ENCODE measurements around the gene C16orf87.

Gene C16orf87

GRCh38 chr16:46848768-46849764 is 18.1 kb upstream of the C16orf87 start:
- no peak overlapping the region for H3K9ac ChIP-seq (ENCODE audit: low read length)
- no peak overlapping the region for H2AK5ac ChIP-seq (ENCODE audit: low read length)
- H4K91ac ChIP-seq (ENCODE audit: low read depth, low read length), result no peak overlapping the region
- H3K4me1 ChIP-seq (ENCODE audit: control insufficient read depth in 1 of 2, insufficient read depth in 2 of 2, low read length in 2 of 2), result peaks cover 15 to 19% of the 10 kb centered on the region in 2 experiments
- peaks cover 22% of the 10 kb centered on the region for H3K79me1 ChIP-seq (ENCODE audit: low read length)
- no peak for DNase-seq
- H2AFZ ChIP-seq (ENCODE audit: insufficient read depth, low read length, poor library complexity), result no peak overlapping the region
- H2BK5ac ChIP-seq (ENCODE audit: low read depth, low read length, poor library complexity), result no peak overlapping the region
- no peak overlapping the region for H2BK120ac ChIP-seq (ENCODE audit: insufficient read depth, low read length, poor library complexity)
- H3K14ac ChIP-seq (ENCODE audit: low read length), result no peak overlapping the region
- no peaks in the 10 kb centered on the region for H3K27me3 ChIP-seq (ENCODE audit: insufficient read depth, low read length)
- H3K4me2 ChIP-seq (ENCODE audit: low read length), result no peak overlapping the region
- peaks cover 2% of the 10 kb centered on the region for H3K9me3 ChIP-seq (ENCODE audit: insufficient read depth, low read depth, low read length)
- H3K36me3 ChIP-seq (ENCODE audit: control insufficient read depth in 1 of 2, insufficient read depth in 2 of 2, low read length in 2 of 2), result no peaks in the 10 kb centered on the region
- no peak overlapping the region for H3K4ac ChIP-seq (ENCODE audit: low read depth, low read length)
- H3K23ac ChIP-seq (ENCODE audit: low read length), result no peak overlapping the region
- no CpG with 5 or more reads among the region's 5 CpGs for WGBS (ENCODE audit: extremely low coverage, insufficient coverage, insufficient read length)
- H4K8ac ChIP-seq (ENCODE audit: low read depth, low read length), result no peak overlapping the region
- H3K4me3 ChIP-seq (ENCODE audit: low read depth, low read length), result no peak overlapping the region
- H3K79me2 ChIP-seq (ENCODE audit: control insufficient read depth, insufficient read depth, low read length, poor library complexity), result peaks cover 6% of the 10 kb centered on the region
- no peak overlapping the region for H3K18ac ChIP-seq (ENCODE audit: low read length)
- no peak overlapping the region for H3K27ac ChIP-seq (ENCODE audit: low read depth, low read length)
- H2BK12ac ChIP-seq (ENCODE audit: low read length), result no peak overlapping the region
- no peak overlapping the region for H4K12ac ChIP-seq (ENCODE audit: low read depth, low read length)

- Histone ChIP-seq H3K18ac (ENCODE audit: low read length) (no peak overlapping the region), H2BK12ac (ENCODE audit: low read length) (peak overlapping the region; percentile 68), H3K36me3 (ENCODE audit: control insufficient read depth in 1 of 2, insufficient read depth in 2 of 2, low read length in 2 of 2) (no peaks in the 10 kb centered on the region), H3K79me2 (ENCODE audit: control insufficient read depth, insufficient read depth, low read length, poor library complexity) (no peaks in the 10 kb centered on the region), H2BK120ac (ENCODE audit: insufficient read depth, low read length, poor library complexity) (no peak overlapping the region), H4K8ac (ENCODE audit: low read depth, low read length) (no peak overlapping the region), H3K9me3 (ENCODE audit: insufficient read depth, low read depth, low read length) (peaks cover 4% of the 10 kb centered on the region), H4K12ac (ENCODE audit: low read depth, low read length) (no peak overlapping the region), H3K23ac (ENCODE audit: low read length) (no peak overlapping the region), H3K4me1 (ENCODE audit: control insufficient read depth in 1 of 2, insufficient read depth in 2 of 2, low read length in 2 of 2) (peaks cover 6 to 7% of the 10 kb centered on the region in 2 experiments), H3K9ac (ENCODE audit: low read length) (no peak overlapping the region), H2AFZ (ENCODE audit: insufficient read depth, low read length, poor library complexity) (no peak overlapping the region), H2AK5ac (ENCODE audit: low read length) (peak overlapping the region; percentile 81), H4K91ac (ENCODE audit: low read depth, low read length) (peak overlapping the region; percentile 11), H3K4me2 (ENCODE audit: low read length) (no peak overlapping the region), H2BK5ac (ENCODE audit: low read depth, low read length, poor library complexity) (no peak overlapping the region), H3K27me3 (ENCODE audit: insufficient read depth, low read length) (no peaks in the 10 kb centered on the region), H3K27ac (ENCODE audit: low read depth, low read length) (no peak overlapping the region), H3K4me3 (ENCODE audit: low read depth, low read length) (no peak overlapping the region), H3K79me1 (ENCODE audit: low read length) (peaks cover 8% of the 10 kb centered on the region), H3K4ac (ENCODE audit: low read depth, low read length) (no peak overlapping the region), H3K14ac (ENCODE audit: low read length) (no peak overlapping the region)
- DNase-seq, result no peak
- no CpG with 5 or more reads among the region's 5 CpGs for WGBS (ENCODE audit: extremely low coverage, insufficient coverage, insufficient read length)
These were observed 15.0 kb upstream of the C16orf87 start for GRCh38 chr16:46845952-46846351.

DNA sequence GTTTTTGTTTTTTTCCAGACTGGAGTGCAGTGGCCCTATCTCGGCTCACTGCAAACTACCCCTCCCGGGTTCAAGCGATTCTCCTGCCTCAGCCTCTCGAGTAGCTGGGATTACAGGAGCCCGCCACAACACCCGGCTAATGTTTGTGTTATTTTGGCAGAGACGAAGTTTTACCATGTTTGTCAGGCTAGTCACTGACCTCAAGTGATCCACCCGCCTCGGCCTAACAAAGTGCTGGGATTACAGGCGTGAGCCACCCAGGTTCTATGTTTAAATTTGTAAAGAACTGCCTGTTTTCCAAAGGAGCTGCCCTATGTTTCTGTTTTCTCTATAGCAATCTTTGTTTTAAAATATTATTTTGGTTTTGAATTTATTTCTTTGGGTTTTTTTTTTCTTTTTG is 13.8 kb upstream of the C16orf87 start:
- Histone ChIP-seq H4K8ac (ENCODE audit: low read depth, low read length) (no peak overlapping the region), H4K91ac (ENCODE audit: low read depth, low read length) (no peak overlapping the region), H3K18ac (ENCODE audit: low read length) (no peak overlapping the region), H2AFZ (ENCODE audit: insufficient read depth, low read length, poor library complexity) (no peak overlapping the region), H2BK12ac (ENCODE audit: low read length) (no peak overlapping the region), H2BK120ac (ENCODE audit: insufficient read depth, low read length, poor library complexity) (no peak overlapping the region), H4K12ac (ENCODE audit: low read depth, low read length) (no peak overlapping the region), H3K23ac (ENCODE audit: low read length) (no peak overlapping the region), H3K9me3 (ENCODE audit: insufficient read depth, low read depth, low read length) (peaks cover 4% of the 10 kb centered on the region), H3K79me2 (ENCODE audit: control insufficient read depth, insufficient read depth, low read length, poor library complexity) (no peaks in the 10 kb centered on the region), H3K4ac (ENCODE audit: low read depth, low read length) (no peak overlapping the region), H3K9ac (ENCODE audit: low read length) (no peak overlapping the region), H3K14ac (ENCODE audit: low read length) (no peak overlapping the region), H2AK5ac (ENCODE audit: low read length) (no peak overlapping the region), H3K4me3 (ENCODE audit: low read depth, low read length) (no peak overlapping the region), H2BK5ac (ENCODE audit: low read depth, low read length, poor library complexity) (no peak overlapping the region), H3K4me2 (ENCODE audit: low read length) (no peak overlapping the region), H3K4me1 (ENCODE audit: control insufficient read depth in 1 of 2, insufficient read depth in 2 of 2, low read length in 2 of 2) (no peaks in the 10 kb centered on the region), H3K27me3 (ENCODE audit: insufficient read depth, low read length) (no peaks in the 10 kb centered on the region), H3K27ac (ENCODE audit: low read depth, low read length) (no peak overlapping the region), H3K79me1 (ENCODE audit: low read length) (peaks cover 2% of the 10 kb centered on the region), H3K36me3 (ENCODE audit: control insufficient read depth in 1 of 2, insufficient read depth in 2 of 2, low read length in 2 of 2) (no peaks in the 10 kb centered on the region)
- no CpG with 5 or more reads among the region's 10 CpGs for WGBS (ENCODE audit: extremely low coverage, insufficient coverage, insufficient read length)
- no peak for DNase-seq

GRCh38 chr16:46843898-46844642 is 13.1 kb upstream of the C16orf87 start:
- H3K79me2 ChIP-seq (ENCODE audit: control insufficient read depth, insufficient read depth, low read length, poor library complexity), result no peaks in the 10 kb centered on the region
- H3K27ac ChIP-seq (ENCODE audit: low read depth, low read length), result no peak overlapping the region
- no peak overlapping the region for H2AFZ ChIP-seq (ENCODE audit: insufficient read depth, low read length, poor library complexity)
- H2BK5ac ChIP-seq (ENCODE audit: low read depth, low read length, poor library complexity), result no peak overlapping the region
- H3K27me3 ChIP-seq (ENCODE audit: insufficient read depth, low read length), result no peaks in the 10 kb centered on the region
- no peak overlapping the region for H3K4me2 ChIP-seq (ENCODE audit: low read length)
- H4K91ac ChIP-seq (ENCODE audit: low read depth, low read length), result no peak overlapping the region
- H3K36me3 ChIP-seq (ENCODE audit: control insufficient read depth in 1 of 2, insufficient read depth in 2 of 2, low read length in 2 of 2), result no peaks in the 10 kb centered on the region
- no CpG with 5 or more reads among the region's 74 CpGs for WGBS (ENCODE audit: extremely low coverage, insufficient coverage, insufficient read length)
- H4K12ac ChIP-seq (ENCODE audit: low read depth, low read length), result no peak overlapping the region
- H3K4me3 ChIP-seq (ENCODE audit: low read depth, low read length), result no peak overlapping the region
- H3K14ac ChIP-seq (ENCODE audit: low read length), result no peak overlapping the region
- H3K18ac ChIP-seq (ENCODE audit: low read length), result no peak overlapping the region
- peaks cover 4% of the 10 kb centered on the region for H3K9me3 ChIP-seq (ENCODE audit: insufficient read depth, low read depth, low read length)
- no peaks in the 10 kb centered on the region for H3K4me1 ChIP-seq (ENCODE audit: control insufficient read depth in 1 of 2, insufficient read depth in 2 of 2, low read length in 2 of 2)
- no peak overlapping the region for H2BK120ac ChIP-seq (ENCODE audit: insufficient read depth, low read length, poor library complexity)
- DNase-seq, result no peak
- H3K23ac ChIP-seq (ENCODE audit: low read length), result no peak overlapping the region
- no peak overlapping the region for H3K9ac ChIP-seq (ENCODE audit: low read length)
- peaks cover 2% of the 10 kb centered on the region for H3K79me1 ChIP-seq (ENCODE audit: low read length)
- H3K4ac ChIP-seq (ENCODE audit: low read depth, low read length), result no peak overlapping the region
- H2AK5ac ChIP-seq (ENCODE audit: low read length), result peak overlapping the region; percentile 13
- no peak overlapping the region for H2BK12ac ChIP-seq (ENCODE audit: low read length)
- H4K8ac ChIP-seq (ENCODE audit: low read depth, low read length), result no peak overlapping the region
